AG09309 (cell line): ENCODE data around the gene ATXN2.

Source experiments
- DNase-seq: peaks from one replicate; pipeline ENCODE4 v3.0.0-alpha.2; 2010; ENCODE audit warnings: low read depth
- H3K4me3 ChIP-seq: 2 replicates; pipeline ENCODE4 v1.5.1; 2011; ENCODE audit warnings: mild to moderate bottlenecking, low read depth, low read length, moderate library complexity; ENCODE audit not compliant: control insufficient read depth
- TF ChIP-seq, protein P1 (sequence below): IDR thresholded peaks from 2 replicates; pipeline ENCODE4 v1.5.1; 2011; ENCODE audit warnings: mild to moderate bottlenecking, low read depth, low read length, inconsistent platforms; ENCODE audit not compliant: insufficient read depth, control insufficient read depth; ENCODE audit errors: missing control alignments

The ATXN2 gene

DNA sequence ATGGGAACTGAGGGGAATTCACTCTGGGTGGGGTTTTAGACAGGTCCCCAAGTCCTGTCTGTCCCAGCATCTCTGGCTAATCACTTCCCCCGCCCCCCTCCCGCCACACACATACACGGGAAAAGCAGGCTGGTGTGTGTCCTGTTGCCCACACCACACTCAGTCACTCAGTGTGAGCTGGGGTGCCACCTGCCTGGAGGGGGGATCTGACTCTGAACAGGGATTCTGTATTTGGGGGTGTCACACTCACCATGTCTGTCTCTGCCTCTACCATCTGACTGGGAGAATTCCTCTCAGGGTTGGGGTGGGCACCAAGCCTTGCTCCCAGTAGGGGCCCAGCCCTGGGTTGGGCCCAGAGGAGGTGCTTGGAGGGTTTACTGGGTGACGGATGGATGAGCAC is 162.3 kb downstream of the ATXN2 start:
- no peak for DNase-seq
- no peak overlapping the region for H3K4me3 ChIP-seq
- TF ChIP-seq, protein P1, sequence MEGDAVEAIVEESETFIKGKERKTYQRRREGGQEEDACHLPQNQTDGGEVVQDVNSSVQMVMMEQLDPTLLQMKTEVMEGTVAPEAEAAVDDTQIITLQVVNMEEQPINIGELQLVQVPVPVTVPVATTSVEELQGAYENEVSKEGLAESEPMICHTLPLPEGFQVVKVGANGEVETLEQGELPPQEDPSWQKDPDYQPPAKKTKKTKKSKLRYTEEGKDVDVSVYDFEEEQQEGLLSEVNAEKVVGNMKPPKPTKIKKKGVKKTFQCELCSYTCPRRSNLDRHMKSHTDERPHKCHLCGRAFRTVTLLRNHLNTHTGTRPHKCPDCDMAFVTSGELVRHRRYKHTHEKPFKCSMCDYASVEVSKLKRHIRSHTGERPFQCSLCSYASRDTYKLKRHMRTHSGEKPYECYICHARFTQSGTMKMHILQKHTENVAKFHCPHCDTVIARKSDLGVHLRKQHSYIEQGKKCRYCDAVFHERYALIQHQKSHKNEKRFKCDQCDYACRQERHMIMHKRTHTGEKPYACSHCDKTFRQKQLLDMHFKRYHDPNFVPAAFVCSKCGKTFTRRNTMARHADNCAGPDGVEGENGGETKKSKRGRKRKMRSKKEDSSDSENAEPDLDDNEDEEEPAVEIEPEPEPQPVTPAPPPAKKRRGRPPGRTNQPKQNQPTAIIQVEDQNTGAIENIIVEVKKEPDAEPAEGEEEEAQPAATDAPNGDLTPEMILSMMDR, result no peak

DNA sequence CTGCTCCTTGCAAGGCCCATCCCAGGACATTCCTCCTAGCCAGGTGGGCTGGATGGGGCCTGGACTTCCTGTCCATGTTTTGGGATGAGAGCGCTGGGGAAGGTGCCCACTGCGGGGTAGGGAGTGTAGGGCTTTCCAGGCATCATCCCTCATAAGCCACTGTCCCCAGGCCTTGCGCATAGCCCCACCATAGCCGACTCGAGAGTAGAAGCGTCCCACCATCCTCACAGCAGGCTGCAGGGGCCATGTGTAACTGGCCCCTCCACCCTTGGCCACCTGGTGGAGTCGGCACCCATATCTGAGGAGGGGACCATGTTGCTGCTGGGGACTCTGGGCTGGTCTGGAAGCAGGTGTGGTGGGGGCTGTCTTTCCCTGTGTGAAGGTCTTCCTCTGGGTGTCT is 162.8 kb downstream of the ATXN2 start:
- TF ChIP-seq, protein P1, result no peak
- H3K4me3 ChIP-seq, result no peak overlapping the region
- DNase-seq, result no peak

DNA sequence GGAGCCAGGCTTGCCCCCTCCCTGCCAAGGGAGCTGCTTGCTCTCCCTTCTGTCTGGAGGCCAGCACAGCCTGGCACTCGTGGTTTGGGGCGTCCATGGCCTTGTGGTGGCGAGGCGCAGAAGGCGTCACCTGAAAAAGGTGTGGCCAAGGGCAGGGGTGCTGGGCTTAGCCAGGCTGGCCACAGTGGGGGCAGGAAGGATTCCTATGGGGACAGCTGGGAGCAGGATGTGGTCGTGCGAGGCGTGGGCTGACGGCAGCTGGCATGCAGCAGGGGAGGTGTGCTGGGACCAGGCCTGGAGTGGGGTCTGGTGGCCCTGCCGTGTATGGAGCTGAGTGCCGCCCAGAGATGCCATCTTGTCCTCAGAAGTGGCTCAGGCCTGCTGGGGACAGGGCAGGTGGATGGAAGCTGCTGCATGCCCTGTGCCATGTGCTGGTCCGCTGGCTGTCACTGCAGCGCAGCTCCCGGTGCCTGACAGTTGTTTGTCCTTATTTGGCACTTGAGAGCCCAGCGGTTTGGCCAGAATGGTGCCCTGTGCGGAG is 163.4 kb downstream of the ATXN2 start:
- no peak for DNase-seq
- H3K4me3 ChIP-seq, result no peak overlapping the region
- TF ChIP-seq, protein P1, result no peak

DNA sequence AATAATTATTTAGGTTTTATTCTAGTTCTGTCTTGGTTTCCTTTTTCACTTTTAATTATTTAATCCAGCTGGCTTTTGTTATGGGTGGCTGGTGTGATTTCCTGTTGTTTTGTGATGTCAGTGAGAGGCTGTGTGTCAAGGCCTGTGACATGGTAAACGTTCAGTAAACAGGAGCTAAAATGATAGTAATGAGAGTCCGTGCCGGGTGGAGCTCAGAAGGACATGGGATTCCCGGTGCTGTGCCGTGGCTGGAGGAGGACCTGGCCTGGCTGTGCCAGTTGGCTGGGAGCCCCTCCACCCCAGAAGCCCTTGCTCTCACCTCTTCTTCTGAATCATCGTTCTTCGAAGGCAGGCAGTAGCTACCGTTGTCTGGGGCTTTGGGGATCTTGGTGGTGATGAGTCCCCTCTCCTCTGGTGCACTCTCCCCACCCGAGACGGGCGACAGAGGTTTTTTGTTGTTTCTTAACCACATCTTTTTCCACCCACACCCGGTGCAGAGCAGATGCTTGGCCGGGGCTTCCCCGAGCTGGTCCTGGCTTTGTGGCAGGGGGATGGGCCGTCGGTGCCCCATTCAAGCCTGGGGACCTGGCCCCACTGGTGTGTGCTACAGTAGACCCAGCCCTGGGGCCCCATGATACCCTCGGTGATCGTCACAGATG is 164.3 kb downstream of the ATXN2 start:
- H3K4me3 ChIP-seq, result no peak overlapping the region
- TF ChIP-seq, protein P1, result no peak
- no peak for DNase-seq

DNA sequence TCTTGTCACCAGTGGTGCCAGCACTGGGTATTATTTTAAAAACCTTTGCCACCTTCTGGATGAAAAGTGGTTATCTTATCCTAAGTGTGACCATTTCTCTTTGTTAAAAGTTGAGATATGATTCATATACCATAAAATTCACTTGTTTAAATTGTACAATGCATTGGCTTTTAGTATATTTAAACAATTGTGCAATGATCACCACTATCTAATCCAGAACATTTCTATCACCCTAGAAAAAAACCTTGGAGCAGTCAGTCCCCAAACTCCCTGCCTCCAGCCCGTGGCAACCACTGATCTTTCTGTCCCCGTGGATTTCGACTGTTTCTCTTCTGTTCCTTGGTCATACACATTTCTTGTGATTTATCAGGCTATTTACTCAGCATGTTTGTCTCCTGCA is 165.1 kb downstream of the ATXN2 start:
- TF ChIP-seq, protein P1, result no peak
- H3K4me3 ChIP-seq, result no peak overlapping the region
- DNase-seq, result no peak

DNA sequence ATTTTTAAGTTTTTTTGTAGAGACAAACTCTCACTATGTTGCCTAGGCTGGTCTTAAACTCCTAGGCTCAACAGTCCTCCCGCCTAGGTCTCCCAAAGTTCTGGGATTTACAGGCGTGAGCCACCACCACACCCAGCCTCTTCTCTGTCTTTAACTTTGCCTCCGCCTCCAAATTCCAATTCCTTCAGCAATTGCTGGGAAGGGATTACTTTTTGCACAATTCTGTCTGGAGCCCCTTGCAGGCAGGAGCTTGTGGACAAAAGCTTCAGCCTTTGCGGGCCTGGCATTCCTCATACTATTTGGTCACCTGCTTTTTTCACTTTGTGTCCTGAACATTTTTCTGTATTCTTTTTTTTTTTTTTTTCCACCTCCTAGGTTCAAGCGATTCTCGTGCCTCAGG is 167.3 kb downstream of the ATXN2 start:
- TF ChIP-seq, protein P1, result no peak
- no peak for DNase-seq
- H3K4me3 ChIP-seq, result no peak overlapping the region
